Activated CD8-positive, alpha-beta memory T cell treated with anti-CD3 and anti-CD28 coated beads for 1 hour (primary cell): ENCODE results near the gene CUEDC1.
"Not testable (repeated sequence)": the region's sequence is repeated elsewhere in the genome, so short reads cannot be mapped to it uniquely, and the experiment has no call there.

ENCODE experiments used
- DNase-seq, 2 donors: peaks; one replicate each; pipeline ENCODE4 v3.0.0-alpha.2; 2020; ENCODE audit warnings: low read depth in 1 of 2; ENCODE audit errors: extremely low read depth in 1 of 2

CUEDC1 gene

GRCh38 chr17:57959929-57960328, 4.7 kb upstream of the CUEDC1 start:
- no peak for DNase-seq

- not testable (repeated sequence) for DNase-seq
Observed at GRCh38 chr17:57958391-57958790, 3.2 kb upstream of the CUEDC1 start.

- DNase-seq = no peak
Observed at GRCh38 chr17:57957886-57958285, 2.7 kb upstream of the CUEDC1 start.

- no peak for DNase-seq
Observed at GRCh38 chr17:57957120-57957850, 2.1 kb upstream of the CUEDC1 start.

GRCh38 chr17:57956291-57957119, 1.3 kb upstream of the CUEDC1 start:
- DNase-seq = peak; percentile 20 to 23

GRCh38 chr17:57954397-57955182, 622 bp downstream of the CUEDC1 start:
- no peak for DNase-seq

- no peak for DNase-seq
Observed at GRCh38 chr17:57953705-57954396, 1.4 kb downstream of the CUEDC1 start.

GRCh38 chr17:57953219-57953618, 2.0 kb downstream of the CUEDC1 start:
- DNase-seq = no peak

GRCh38 chr17:57949649-57950048, 5.6 kb downstream of the CUEDC1 start:
- DNase-seq = no peak

- DNase-seq = no peak
Observed at GRCh38 chr17:57948555-57949420, 6.4 kb downstream of the CUEDC1 start.

- no peak for DNase-seq
Observed at GRCh38 chr17:57948169-57948554, 7.0 kb downstream of the CUEDC1 start.

GRCh38 chr17:57947369-57947768, 7.8 kb downstream of the CUEDC1 start:
- DNase-seq = no peak

- peak in 1 of 2 donors; percentile 3 for DNase-seq
Observed at GRCh38 chr17:57946798-57947358, 8.3 kb downstream of the CUEDC1 start.

GRCh38 chr17:57945996-57946797, 9.0 kb downstream of the CUEDC1 start:
- DNase-seq = no peak

GRCh38 chr17:57944908-57945307, 10.3 kb downstream of the CUEDC1 start:
- no peak for DNase-seq

- no peak for DNase-seq
Observed at GRCh38 chr17:57943645-57944044, 11.6 kb downstream of the CUEDC1 start.

GRCh38 chr17:57943140-57943539, 12.1 kb downstream of the CUEDC1 start:
- no peak for DNase-seq
